Bronchial epithelial cell (primary cell): ENCODE data around the gene SLC12A3. TPM values are rescaled to one million over a fixed set of nuclear protein-coding genes. Genes with fewer than 3 reads are reported as not detected.

ENCODE experiments used
- DNase-seq: peaks from one replicate; pipeline ENCODE4 v3.0.0-alpha.2; 2010; ENCODE audit warnings: low read depth
- FAIRE-seq: peaks from 2 replicates; lab custom pipeline; 2011; peaks lifted over from hg19 to GRCh38; lab: Jason Lieb, UNC
- H3K27me3 ChIP-seq: 2 replicates; pipeline ENCODE4 v1.5.1; 2011; ENCODE audit warnings: low read length; ENCODE audit not compliant: control insufficient read depth, insufficient read depth
- H3K36me3 ChIP-seq: 2 replicates; pipeline ENCODE4 v1.5.1; 2011; ENCODE audit warnings: low read length; ENCODE audit not compliant: control insufficient read depth, insufficient read depth
- H3K4me3 ChIP-seq: 2 replicates; pipeline ENCODE4 v1.5.1; 2011; ENCODE audit warnings: mild to moderate bottlenecking, low read depth, low read length, control low read depth
- CTCF ChIP-seq: IDR thresholded peaks from 2 replicates; pipeline ENCODE4 v1.5.1; 2011; ENCODE audit warnings: mild to moderate bottlenecking, moderate library complexity, low read length, control low read depth, inconsistent platforms; ENCODE audit not compliant: insufficient read depth, severe bottlenecking
- total RNA-seq: library from RNA; depleted of rRNA; stranded (reverse); fragments of >200 nt; gene quantifications from 2 replicates; pipeline ENCODE4 v1.2.1, GENCODE V29; 2014

SLC12A3 gene
- total RNA-seq, 1 donor from 2014 or later: not detected

GRCh38 chr16:56898847-56899246 is 33.8 kb downstream of the SLC12A3 start:
- FAIRE-seq: no peak

DNA sequence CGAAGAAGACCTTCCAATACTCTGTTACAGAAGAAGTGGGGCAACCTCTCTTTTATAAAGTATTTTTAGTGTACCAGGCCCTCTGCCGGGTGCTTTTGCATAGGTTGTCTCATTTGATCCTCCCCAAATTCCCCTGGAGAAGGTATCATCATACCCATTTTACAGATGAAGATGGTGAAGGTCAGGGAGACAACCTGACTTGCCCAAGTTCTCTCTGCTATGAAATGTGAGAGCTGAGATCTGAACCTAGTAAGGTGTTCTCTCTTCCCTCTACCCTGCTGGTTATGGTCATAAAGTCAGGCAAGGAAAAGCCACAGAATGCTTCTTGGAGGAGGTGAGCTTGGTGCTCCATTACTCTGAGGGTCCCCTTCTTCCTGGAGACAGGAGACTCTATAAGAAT is 38.9 kb downstream of the SLC12A3 start:
- no peak for DNase-seq
- no peak overlapping the region for H3K4me3 ChIP-seq
- TF ChIP-seq CTCF: no peak
- no peaks in the 10 kb centered on the region for H3K36me3 ChIP-seq
- no peak for FAIRE-seq
- peaks cover 2% of the 10 kb centered on the region for H3K27me3 ChIP-seq

More at GRCh38 chr16:56898847-56899246, 33.8 kb downstream of the SLC12A3 start:
- Histone ChIP-seq H3K4me3 (no peak overlapping the region), H3K36me3 (no peaks in the 10 kb centered on the region), H3K27me3 (peaks cover 5% of the 10 kb centered on the region)
- no peak for DNase-seq
- TF ChIP-seq CTCF: no peak

GRCh38 chr16:56907401-56907800 is 42.4 kb downstream of the SLC12A3 start:
- DNase-seq: no peak
- no peak for TF ChIP-seq CTCF
- no peaks in the 10 kb centered on the region for H3K36me3 ChIP-seq
- no peak for FAIRE-seq
- no peak overlapping the region for H3K4me3 ChIP-seq
- no peaks in the 10 kb centered on the region for H3K27me3 ChIP-seq

GRCh38 chr16:56909527-56909979 is 44.5 kb downstream of the SLC12A3 start:
- FAIRE-seq (no peak), DNase-seq (no peak)
- no peaks in the 10 kb centered on the region for H3K27me3 ChIP-seq
- no peak overlapping the region for H3K4me3 ChIP-seq
- TF ChIP-seq CTCF: no peak
- H3K36me3 ChIP-seq: no peaks in the 10 kb centered on the region

GRCh38 chr16:56910112-56910511 is 45.1 kb downstream of the SLC12A3 start:
- Histone ChIP-seq H3K27me3 (no peaks in the 10 kb centered on the region), H3K36me3 (no peaks in the 10 kb centered on the region), H3K4me3 (no peak overlapping the region)
- DNase-seq: no peak
- FAIRE-seq: no peak
- TF ChIP-seq CTCF: no peak
